ENCODE results near the gene TRPM4.

GRCh38 chr19:49244256-49244655, 86.7 kb downstream of the TRPM4 start:
- TF ChIP-seq POLR2A (IDR thresholded peaks at IDR 0.05; ENCODE audit: low read depth, low read length), result no peak
- no peak for TF ChIP-seq TAF1 (IDR thresholded peaks at IDR 0.05; ENCODE audit: low read depth, low read length)
- no peak for TF ChIP-seq POLR2AphosphoS5 (IDR thresholded peaks at IDR 0.05; ENCODE audit: low read depth, low read length)
- TF ChIP-seq SPI1 (IDR thresholded peaks at IDR 0.05; ENCODE audit: low read depth, low read length), result no peak
- TF ChIP-seq POU2F2 (IDR thresholded peaks at IDR 0.05; ENCODE audit: low read depth, low read length), result no peak

All from GM12891 (cell line).